PC-3 (cell line): ENCODE measurements around the gene KLHL30. TPM values are rescaled to one million over a fixed set of nuclear protein-coding genes. Genes with fewer than 3 reads are reported as not detected.

Experiments
- ATAC-seq: fragments of 200-7000 bp; cut with Tn5 transposase; 2 replicates; pipeline ENCODE4 v1.9.1; 2020; ENCODE audit warnings: mild to moderate bottlenecking, moderate library complexity
- BruUV-seq: library from RNA; stranded (reverse); fragments of 400-500 nt; replicated peaks from 2 replicates; lab custom pipeline; 2021; lab: Mats Ljungman, UMichigan
- CTCF ChIA-PET: fragments of 300-600 bp; sonication (Branson Sonifier 250); formaldehyde crosslinking; loops from one replicate; lab custom pipeline; 2022; ENCODE audit warnings: antibody characterized with exemption; lab: Charles Lee
- POLR2A ChIA-PET: fragments of 300-600 bp; sonication (Branson Sonifier 250); formaldehyde crosslinking; loops from one replicate; lab custom pipeline; 2022; ENCODE audit warnings: antibody characterized with exemption; ENCODE audit not compliant: unreplicated experiment; lab: Charles Lee
- DNase-seq: peaks from one replicate; pipeline ENCODE4 v3.0.0-alpha.2; 2015
- H2AFZ ChIP-seq: fragments of 300-600 bp; sonication (generic); 2 replicates; pipeline ENCODE4 v1.6.0; 2016; ENCODE audit warnings: antibody characterized with exemption, low read length
- H3F3A ChIP-seq: fragments of 300-600 bp; sonication (generic); one replicate; pipeline ENCODE4 v1.6.0; 2017; ENCODE audit warnings: antibody characterized with exemption, low read length, control low read depth, mild to moderate bottlenecking; ENCODE audit not compliant: unreplicated experiment
- H3K27ac ChIP-seq: fragments of 300-600 bp; sonication (generic); 2 replicates; pipeline ENCODE4 v1.5.1; 2016; ENCODE audit warnings: mild to moderate bottlenecking, low read length
- H3K27me3 ChIP-seq: fragments of 300-600 bp; sonication (generic); 2 replicates; pipeline ENCODE4 v1.6.1; 2016; ENCODE audit warnings: low read length, mixed read lengths
- H3K36me3 ChIP-seq: fragments of 300-600 bp; sonication (generic); 2 replicates; pipeline ENCODE4 v1.6.1; 2016; ENCODE audit warnings: low read depth, mixed run types, low read length, mixed read lengths
- H3K4me1 ChIP-seq: fragments of 300-600 bp; sonication (generic); 2 replicates; pipeline ENCODE4 v1.5.1; 2016; ENCODE audit warnings: low read length; ENCODE audit not compliant: insufficient read depth
- H3K4me2 ChIP-seq: fragments of 300-600 bp; sonication (generic); 2 replicates; pipeline ENCODE4 v1.6.0; 2016; ENCODE audit warnings: low read length
- H3K4me3 ChIP-seq: fragments of 300-600 bp; sonication (generic); 2 replicates; pipeline ENCODE4 v1.5.1; 2016; ENCODE audit warnings: mild to moderate bottlenecking, low read length, mixed read lengths
- H3K79me2 ChIP-seq: fragments of 300-600 bp; sonication (generic); 2 replicates; pipeline ENCODE4 v1.6.1; 2017; ENCODE audit warnings: low read length, mixed read lengths
- H3K9ac ChIP-seq: fragments of 300-600 bp; sonication (generic); 2 replicates; pipeline ENCODE4 v1.6.0; 2016; ENCODE audit warnings: mild to moderate bottlenecking, low read length
- H3K9me2 ChIP-seq: fragments of 300-600 bp; sonication (generic); replicated peaks from 2 replicates; pipeline ENCODE4 v1.6.1; 2016; ENCODE audit warnings: mixed run types, low read length, mixed read lengths
- H3K9me3 ChIP-seq: fragments of 300-600 bp; sonication (generic); 2 replicates; pipeline ENCODE4 v1.6.1; 2016; ENCODE audit warnings: low read length, mixed read lengths
- H4K20me1 ChIP-seq: fragments of 300-600 bp; sonication (generic); 2 replicates; pipeline ENCODE4 v1.6.1; 2016; ENCODE audit warnings: low read length, mixed read lengths
- EZH2 ChIP-seq: fragments of 300-600 bp; sonication (generic); IDR thresholded peaks from one replicate; pipeline ENCODE4 v1.6.1; 2017; ENCODE audit warnings: antibody characterized with exemption, mild to moderate bottlenecking, low read length; ENCODE audit not compliant: unreplicated experiment
- EZH2phosphoT487 ChIP-seq: fragments of 300-600 bp; sonication (generic); IDR thresholded peaks from 2 replicates; pipeline ENCODE4 v1.6.1; 2018; ENCODE audit warnings: mild to moderate bottlenecking, antibody characterized with exemption, low read length, borderline replicate concordance
- intact Hi-C: fragments of 100-400 bp; cut with micrococcal nuclease; formaldehyde crosslinking; loops from 2 replicates; pipeline ENCODE4 v1.9.0; 2023
- total RNA-seq: library from RNA; depleted of rRNA; stranded (reverse); fragments of >200 nt; gene quantifications from 2 replicates; pipeline ENCODE4 v1.2.3, GENCODE V29; 2014
- TF ChIP-seq, protein P1 (sequence below): fragments of 300-600 bp; sonication (generic); conservative IDR thresholded peaks from 2 replicates; pipeline ENCODE4 v1.5.1; 2017; ENCODE audit warnings: antibody characterized with exemption, low read depth, mild to moderate bottlenecking, low read length

The KLHL30 gene
- total RNA-seq, 1 experiment from 2014 or later = not detected

- Histone ChIP-seq H3F3A (no peaks in the 10 kb centered on the region), H3K27ac (no peak overlapping the region), H3K4me2 (no peak overlapping the region), H3K79me2 (no peaks in the 10 kb centered on the region), H3K4me3 (no peak overlapping the region), H4K20me1 (no peaks in the 10 kb centered on the region), H3K36me3 (no peaks in the 10 kb centered on the region), H3K27me3 (no peaks in the 10 kb centered on the region), H3K9me2 (no peaks in the 10 kb centered on the region), H3K4me1 (no peaks in the 10 kb centered on the region), H2AFZ (no peak overlapping the region), H3K9me3 (no peaks in the 10 kb centered on the region), H3K9ac (no peak overlapping the region)
- intact Hi-C loops = no loop called here
- CTCF ChIA-PET = no interaction called here
- TF ChIP-seq EZH2phosphoT487 = no peak
- no peak for ATAC-seq
- DNase-seq = no peak
- POLR2A ChIA-PET = no interaction called here
- BruUV-seq = no TSS peak
These were observed 12.7 kb downstream of the KLHL30 start for GRCh38 chr2:238151205-238151604.

GRCh38 chr2:238151628-238152235, 13.3 kb downstream of the KLHL30 start:
- Histone ChIP-seq H3K79me2 (no peaks in the 10 kb centered on the region), H3K27ac (no peak overlapping the region), H3K27me3 (no peaks in the 10 kb centered on the region), H3K9ac (no peak overlapping the region), H3K4me3 (no peak overlapping the region), H3K4me2 (no peak overlapping the region), H3K9me2 (no peaks in the 10 kb centered on the region), H3K36me3 (no peaks in the 10 kb centered on the region), H3K4me1 (no peaks in the 10 kb centered on the region), H4K20me1 (no peaks in the 10 kb centered on the region), H3F3A (no peaks in the 10 kb centered on the region), H3K9me3 (no peaks in the 10 kb centered on the region), H2AFZ (no peak overlapping the region)
- CTCF ChIA-PET = no interaction called here
- TF ChIP-seq EZH2phosphoT487 (no peak), EZH2 (no peak)
- TF ChIP-seq, protein P1, sequence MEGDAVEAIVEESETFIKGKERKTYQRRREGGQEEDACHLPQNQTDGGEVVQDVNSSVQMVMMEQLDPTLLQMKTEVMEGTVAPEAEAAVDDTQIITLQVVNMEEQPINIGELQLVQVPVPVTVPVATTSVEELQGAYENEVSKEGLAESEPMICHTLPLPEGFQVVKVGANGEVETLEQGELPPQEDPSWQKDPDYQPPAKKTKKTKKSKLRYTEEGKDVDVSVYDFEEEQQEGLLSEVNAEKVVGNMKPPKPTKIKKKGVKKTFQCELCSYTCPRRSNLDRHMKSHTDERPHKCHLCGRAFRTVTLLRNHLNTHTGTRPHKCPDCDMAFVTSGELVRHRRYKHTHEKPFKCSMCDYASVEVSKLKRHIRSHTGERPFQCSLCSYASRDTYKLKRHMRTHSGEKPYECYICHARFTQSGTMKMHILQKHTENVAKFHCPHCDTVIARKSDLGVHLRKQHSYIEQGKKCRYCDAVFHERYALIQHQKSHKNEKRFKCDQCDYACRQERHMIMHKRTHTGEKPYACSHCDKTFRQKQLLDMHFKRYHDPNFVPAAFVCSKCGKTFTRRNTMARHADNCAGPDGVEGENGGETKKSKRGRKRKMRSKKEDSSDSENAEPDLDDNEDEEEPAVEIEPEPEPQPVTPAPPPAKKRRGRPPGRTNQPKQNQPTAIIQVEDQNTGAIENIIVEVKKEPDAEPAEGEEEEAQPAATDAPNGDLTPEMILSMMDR = no peak
- ATAC-seq (no peak), DNase-seq (no peak)
- POLR2A ChIA-PET = no interaction called here
- BruUV-seq = no TSS peak
- intact Hi-C loops = no loop called here

- Histone ChIP-seq H3K9ac (no peak overlapping the region), H3K27me3 (no peaks in the 10 kb centered on the region), H4K20me1 (no peaks in the 10 kb centered on the region), H3F3A (no peaks in the 10 kb centered on the region), H3K9me3 (no peaks in the 10 kb centered on the region), H3K4me2 (no peak overlapping the region), H3K36me3 (no peaks in the 10 kb centered on the region), H3K4me1 (no peaks in the 10 kb centered on the region), H2AFZ (no peak overlapping the region), H3K9me2 (no peaks in the 10 kb centered on the region), H3K79me2 (no peaks in the 10 kb centered on the region), H3K4me3 (no peak overlapping the region), H3K27ac (no peak overlapping the region)
- intact Hi-C loops = no loop called here
- ChIA-PET POLR2A (no interaction called here), CTCF (no interaction called here)
- ATAC-seq = no peak
- TF ChIP-seq, protein P1 = peak; percentile 44; the same call in 1 of the 2 replicates
- TF ChIP-seq EZH2 = no peak
- no TSS peak for BruUV-seq
- DNase-seq = no peak
These were observed 14.6 kb downstream of the KLHL30 start for GRCh38 chr2:238152771-238153688.
